IMR-90 (cell line): ENCODE results near the gene CDH23.

Source experiments
- BHLHE40 ChIP-seq: fragments of 150-350 bp; IDR thresholded peaks from 2 replicates; pipeline ENCODE4 v1.6.1; 2016; ENCODE audit warnings: mild to moderate bottlenecking, low read depth, low read length
- CHD1 ChIP-seq: IDR thresholded peaks from 2 replicates; pipeline ENCODE4 v1.6.1; 2012; ENCODE audit warnings: low read depth, low read length, improper control_type of control experiment
- FOS ChIP-seq: fragments of 150-350 bp; IDR thresholded peaks from 2 replicates; pipeline ENCODE4 v1.6.1; 2016; ENCODE audit warnings: low read depth, low read length
- MAFK ChIP-seq: IDR thresholded peaks from 2 replicates; pipeline ENCODE4 v1.6.1; 2012; ENCODE audit warnings: low read depth, low read length, improper control_type of control experiment
- MAZ ChIP-seq: IDR thresholded peaks from 2 replicates; pipeline ENCODE4 v1.6.1; 2012; ENCODE audit warnings: low read depth, mild to moderate bottlenecking, low read length, improper control_type of control experiment, moderate library complexity, borderline replicate concordance
- NFE2L2 ChIP-seq: fragments of 150-350 bp; IDR thresholded peaks from 2 replicates; pipeline ENCODE4 v1.6.1; 2016; ENCODE audit warnings: low read depth, mild to moderate bottlenecking, low read length
- POLR2A ChIP-seq: IDR thresholded peaks from 2 replicates; pipeline ENCODE4 v1.6.1; 2012; ENCODE audit warnings: mild to moderate bottlenecking, low read depth, low read length
- RAD21 ChIP-seq: IDR thresholded peaks from 2 replicates; pipeline ENCODE4 v1.6.1; 2012; ENCODE audit warnings: low read length, improper control_type of control experiment
- RFX5 ChIP-seq: IDR thresholded peaks from 2 replicates; pipeline ENCODE4 v1.8.0; 2012; ENCODE audit warnings: low read depth, mild to moderate bottlenecking, low read length, moderate library complexity
- SMC3 ChIP-seq: fragments of 150-350 bp; IDR thresholded peaks from 2 replicates; pipeline ENCODE4 v1.6.1; 2016; ENCODE audit warnings: low read depth, mild to moderate bottlenecking, antibody characterized with exemption, low read length, moderate library complexity
- TF ChIP-seq, protein P1 (sequence below): conservative IDR thresholded peaks from 2 replicates; pipeline ENCODE4 v1.5.1; 2012; ENCODE audit warnings: mild to moderate bottlenecking, low read depth, low read length, improper control_type of control experiment
- TF ChIP-seq, protein P2 (sequence below): fragments of 150-350 bp; IDR thresholded peaks from 2 replicates; pipeline ENCODE4 v1.6.1; 2017; ENCODE audit warnings: mild to moderate bottlenecking, antibody characterized with exemption, low read length, low read depth

DNA sequence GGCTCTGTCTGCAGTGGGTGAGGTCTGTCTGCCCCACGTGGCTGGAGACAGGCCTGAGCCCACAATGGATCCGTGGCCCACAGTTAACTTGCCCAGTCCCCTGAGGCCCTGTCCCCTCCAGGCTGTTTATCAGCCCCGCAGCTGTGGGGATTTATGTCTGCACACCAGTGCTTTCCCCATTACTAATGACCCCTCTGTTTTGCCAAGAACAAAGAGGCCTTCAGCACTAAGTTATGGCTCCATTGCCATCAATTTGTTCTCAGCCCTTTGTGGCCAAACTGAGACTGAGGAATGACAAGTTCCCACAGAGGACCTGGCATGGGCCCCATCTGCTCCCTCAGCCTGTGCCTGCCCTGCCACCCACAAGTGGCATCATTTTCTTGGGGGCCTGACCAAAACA is 184.7 kb downstream of the CDH23 start:
- TF ChIP-seq, protein P1, sequence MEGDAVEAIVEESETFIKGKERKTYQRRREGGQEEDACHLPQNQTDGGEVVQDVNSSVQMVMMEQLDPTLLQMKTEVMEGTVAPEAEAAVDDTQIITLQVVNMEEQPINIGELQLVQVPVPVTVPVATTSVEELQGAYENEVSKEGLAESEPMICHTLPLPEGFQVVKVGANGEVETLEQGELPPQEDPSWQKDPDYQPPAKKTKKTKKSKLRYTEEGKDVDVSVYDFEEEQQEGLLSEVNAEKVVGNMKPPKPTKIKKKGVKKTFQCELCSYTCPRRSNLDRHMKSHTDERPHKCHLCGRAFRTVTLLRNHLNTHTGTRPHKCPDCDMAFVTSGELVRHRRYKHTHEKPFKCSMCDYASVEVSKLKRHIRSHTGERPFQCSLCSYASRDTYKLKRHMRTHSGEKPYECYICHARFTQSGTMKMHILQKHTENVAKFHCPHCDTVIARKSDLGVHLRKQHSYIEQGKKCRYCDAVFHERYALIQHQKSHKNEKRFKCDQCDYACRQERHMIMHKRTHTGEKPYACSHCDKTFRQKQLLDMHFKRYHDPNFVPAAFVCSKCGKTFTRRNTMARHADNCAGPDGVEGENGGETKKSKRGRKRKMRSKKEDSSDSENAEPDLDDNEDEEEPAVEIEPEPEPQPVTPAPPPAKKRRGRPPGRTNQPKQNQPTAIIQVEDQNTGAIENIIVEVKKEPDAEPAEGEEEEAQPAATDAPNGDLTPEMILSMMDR, result no peak
- TF ChIP-seq MAFK, result no peak
- no peak for TF ChIP-seq SMC3
- TF ChIP-seq FOS, result no peak
- TF ChIP-seq CHD1, result no peak
- TF ChIP-seq, protein P2, sequence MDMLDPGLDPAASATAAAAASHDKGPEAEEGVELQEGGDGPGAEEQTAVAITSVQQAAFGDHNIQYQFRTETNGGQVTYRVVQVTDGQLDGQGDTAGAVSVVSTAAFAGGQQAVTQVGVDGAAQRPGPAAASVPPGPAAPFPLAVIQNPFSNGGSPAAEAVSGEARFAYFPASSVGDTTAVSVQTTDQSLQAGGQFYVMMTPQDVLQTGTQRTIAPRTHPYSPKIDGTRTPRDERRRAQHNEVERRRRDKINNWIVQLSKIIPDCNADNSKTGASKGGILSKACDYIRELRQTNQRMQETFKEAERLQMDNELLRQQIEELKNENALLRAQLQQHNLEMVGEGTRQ, result no peak
- no peak for TF ChIP-seq RAD21
- no peak for TF ChIP-seq RFX5
- TF ChIP-seq POLR2A, result no peak
- no peak for TF ChIP-seq BHLHE40
- TF ChIP-seq MAZ, result no peak
- TF ChIP-seq NFE2L2, result no peak
